Caki2 (cell line): ENCODE data around the gene GNA15. TPM values are rescaled to one million over a fixed set of nuclear protein-coding genes. Genes with fewer than 3 reads are reported as not detected.
"Not testable (repeated sequence)": the region's sequence is repeated elsewhere in the genome, so short reads cannot be mapped to it uniquely, and the experiment has no call there.

Source experiments
- DNase-seq: peaks from one replicate; pipeline ENCODE4 v3.0.0-alpha.2; 2015; ENCODE audit warnings: low read depth
- in situ Hi-C: cut with HindIII; loops from 2 replicates; pipeline ENCODE4 v1.10.0; 2016; ENCODE audit warnings: low sequenced_read_pairs, low pct_unique_long_range_greater_than_20kb, mixed read lengths
- total RNA-seq: library from RNA; depleted of rRNA; stranded (reverse); fragments of >200 nt; shearing (Covaris generic); gene quantifications from 2 replicates; pipeline ENCODE4 v1.2.3, GENCODE V29; 2014; ENCODE audit warnings: low replicate concordance

Gene GNA15
- total RNA-seq, 1 experiment from 2014 or later: not detected

- in situ Hi-C loops: no loop called here
- no peak for DNase-seq
Measured at GRCh38 chr19:3183721-3184641, 48.1 kb downstream of the GNA15 start.

GRCh38 chr19:3184847-3185460 lies 49.1 kb downstream of the GNA15 start:
- peak; percentile 76 for DNase-seq
- in situ Hi-C loops: no loop called here

GRCh38 chr19:3185461-3186159 lies 49.8 kb downstream of the GNA15 start, which contains the start of gene NCLN:
NCLN (plus strand) TSS chr19:3185930; CDS start chr19:3186031, 101 bp downstream.
- peak; percentile 91 for DNase-seq
- in situ Hi-C loops: no loop called here

- in situ Hi-C loops: no loop called here
- DNase-seq: no peak
Measured at GRCh38 chr19:3186160-3186688, 50.4 kb downstream of the GNA15 start.

GRCh38 chr19:3186891-3187661 lies 51.2 kb downstream of the GNA15 start:
- DNase-seq: no peak
- in situ Hi-C loops: no loop called here

GRCh38 chr19:3187662-3188511 lies 52.1 kb downstream of the GNA15 start:
- in situ Hi-C loops: no loop called here

GRCh38 chr19:3188627-3189596 lies 53.1 kb downstream of the GNA15 start:
- in situ Hi-C loops: no loop called here
- DNase-seq: no peak

More at GRCh38 chr19:3187662-3188511, 52.1 kb downstream of the GNA15 start:
- DNase-seq: no peak

GRCh38 chr19:3189702-3190469 lies 54.1 kb downstream of the GNA15 start:
- no peak for DNase-seq
- in situ Hi-C loops: no loop called here

GRCh38 chr19:3190470-3190770 lies 54.6 kb downstream of the GNA15 start:
- DNase-seq: no peak
- in situ Hi-C loops: no loop called here

- in situ Hi-C loops: no loop called here
- DNase-seq: no peak
Measured at GRCh38 chr19:3190921-3191805, 55.3 kb downstream of the GNA15 start.

- in situ Hi-C loops, DNase-seq: not testable (repeated sequence)
Measured at GRCh38 chr19:3191806-3192104, 55.9 kb downstream of the GNA15 start.

GRCh38 chr19:3192228-3192635 lies 56.4 kb downstream of the GNA15 start:
- in situ Hi-C loops: no loop called here
- DNase-seq: no peak

- in situ Hi-C loops: no loop called here
- no peak for DNase-seq
Measured at GRCh38 chr19:3192684-3193083, 56.9 kb downstream of the GNA15 start.

GRCh38 chr19:3193256-3194105 lies 57.6 kb downstream of the GNA15 start:
- DNase-seq: no peak
- in situ Hi-C loops: no loop called here
